Measurements from ENCODE around the gene PITRM1.

Gene PITRM1

DNA sequence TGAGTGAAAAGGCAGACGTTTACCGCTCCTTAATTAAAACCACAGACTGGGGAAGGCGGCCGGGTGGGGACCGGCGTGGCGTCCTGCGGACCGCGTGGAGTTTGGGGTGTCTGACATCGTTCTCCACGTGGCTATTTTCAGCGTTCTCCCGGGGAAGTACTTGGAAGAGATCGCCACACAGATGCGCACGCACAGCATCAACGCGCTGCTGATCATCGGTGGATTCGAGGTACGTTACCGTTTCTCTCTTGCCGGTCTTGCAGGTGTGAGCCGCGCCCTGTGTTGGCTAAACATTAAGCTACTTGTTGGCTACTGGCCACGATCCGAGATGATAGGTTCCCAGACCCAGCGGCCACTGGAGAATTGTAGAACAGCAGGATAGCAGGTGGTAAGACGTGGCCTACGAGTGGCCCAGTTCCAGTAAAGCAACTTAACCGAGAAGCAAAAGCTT lies 53.9 kb downstream of the PITRM1 start:
- Histone ChIP-seq H2BK12ac (ENCODE audit: low read length in 2 of 2) (no peak overlapping the region), H4K8ac (ENCODE audit: low read length) (no peak overlapping the region), H3K23ac (ENCODE audit: low read length in 2 of 2) (no peak overlapping the region), H3K9me3 (ENCODE audit: control insufficient read depth, low read length) (no peaks in the 10 kb centered on the region), H3K27me3 (ENCODE audit: control insufficient read depth in 1 of 2, insufficient read depth in 1 of 2, low read length in 2 of 2) (no peaks in the 10 kb centered on the region), H3K4ac (ENCODE audit: low read depth in 1 of 2, low read length in 2 of 2) (no peak overlapping the region), H2AK5ac (ENCODE audit: low read length, severe bottlenecking) (no peak overlapping the region), H3K4me3 (ENCODE audit: insufficient read depth in 1 of 2, low read depth in 1 of 2, low read length in 2 of 2) (no peak overlapping the region), H3K4me1 (ENCODE audit: control insufficient read depth, insufficient read depth, low read depth, low read length) (no peaks in the 10 kb centered on the region), H3K4me2 (ENCODE audit: low read length, poor library complexity, severe bottlenecking) (no peak overlapping the region), H2AFZ (ENCODE audit: low read depth, low read length) (no peak overlapping the region), H2BK120ac (ENCODE audit: low read depth, low read length) (no peak overlapping the region), H2BK5ac (ENCODE audit: low read depth, low read length, poor library complexity, severe bottlenecking) (no peak overlapping the region), H3K14ac (ENCODE audit: low read length in 2 of 2) (no peak overlapping the region), H3K9ac (ENCODE audit: low read length) (no peak overlapping the region), H2BK15ac (ENCODE audit: low read depth, poor library complexity, severe bottlenecking) (no peak overlapping the region), H3K18ac (ENCODE audit: low read depth in 1 of 2, low read length in 2 of 2) (no peak overlapping the region), H3K36me3 (ENCODE audit: control insufficient read depth in 1 of 2, insufficient read depth in 2 of 2, low read depth in 1 of 2, low read length in 2 of 2) (peaks cover 57 to 74% of the 10 kb centered on the region in 2 experiments), H4K91ac (ENCODE audit: low read length) (no peak overlapping the region), H3K27ac (ENCODE audit: low read length, poor library complexity, severe bottlenecking) (no peak overlapping the region), H3K79me1 (replicated peaks; ENCODE audit: low read length, poor library complexity, severe bottlenecking) (peaks cover 26% of the 10 kb centered on the region)
- 98% methylated on average over 30 of the region's 32 CpGs for WGBS
- no peak for DNase-seq

DNA sequence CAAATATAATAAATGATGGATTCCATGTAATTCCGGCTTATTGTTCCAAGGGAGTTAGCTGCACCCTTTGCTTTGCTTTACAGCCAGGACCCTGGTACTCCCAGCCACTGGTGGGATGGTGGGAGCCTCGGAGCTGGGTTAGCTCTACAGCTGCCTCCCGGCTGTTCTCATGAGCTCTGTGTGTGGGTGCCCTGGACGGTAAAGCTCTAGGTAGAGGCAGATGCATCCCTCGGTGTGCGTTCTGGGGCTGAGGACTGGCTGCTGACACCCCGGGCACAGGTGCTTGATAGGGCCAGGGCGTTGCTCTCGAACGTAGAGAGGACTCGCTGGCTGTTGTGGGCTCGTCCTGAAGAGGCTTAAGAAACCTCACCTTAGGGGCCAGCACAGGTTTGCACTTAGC lies 55.1 kb downstream of the PITRM1 start:
- Histone ChIP-seq H3K4me1 (ENCODE audit: control insufficient read depth, insufficient read depth, low read depth, low read length) (peaks cover 5% of the 10 kb centered on the region), H3K36me3 (ENCODE audit: control insufficient read depth in 1 of 2, insufficient read depth in 2 of 2, low read depth in 1 of 2, low read length in 2 of 2) (peaks cover 58 to 74% of the 10 kb centered on the region in 2 experiments), H2BK15ac (ENCODE audit: low read depth, poor library complexity, severe bottlenecking) (no peak overlapping the region), H2BK120ac (ENCODE audit: low read depth, low read length) (no peak overlapping the region), H4K8ac (ENCODE audit: low read length) (no peak overlapping the region), H4K91ac (ENCODE audit: low read length) (no peak overlapping the region), H2BK12ac (ENCODE audit: low read length in 2 of 2) (no peak overlapping the region), H3K27me3 (ENCODE audit: control insufficient read depth in 1 of 2, insufficient read depth in 1 of 2, low read length in 2 of 2) (no peaks in the 10 kb centered on the region), H2AK5ac (ENCODE audit: low read length, severe bottlenecking) (no peak overlapping the region), H3K9ac (ENCODE audit: low read length) (no peak overlapping the region), H3K18ac (ENCODE audit: low read depth in 1 of 2, low read length in 2 of 2) (no peak overlapping the region), H3K14ac (ENCODE audit: low read length in 2 of 2) (no peak overlapping the region), H2AFZ (ENCODE audit: low read depth, low read length) (no peak overlapping the region), H3K23ac (ENCODE audit: low read length in 2 of 2) (no peak overlapping the region), H2BK5ac (ENCODE audit: low read depth, low read length, poor library complexity, severe bottlenecking) (no peak overlapping the region), H3K27ac (ENCODE audit: low read length, poor library complexity, severe bottlenecking) (no peak overlapping the region), H3K9me3 (ENCODE audit: control insufficient read depth, low read length) (no peaks in the 10 kb centered on the region), H3K4ac (ENCODE audit: low read depth in 1 of 2, low read length in 2 of 2) (no peak overlapping the region), H3K79me1 (replicated peaks; ENCODE audit: low read length, poor library complexity, severe bottlenecking) (peaks cover 30% of the 10 kb centered on the region), H3K4me3 (ENCODE audit: insufficient read depth in 1 of 2, low read depth in 1 of 2, low read length in 2 of 2) (no peak overlapping the region), H3K4me2 (ENCODE audit: low read length, poor library complexity, severe bottlenecking) (no peak overlapping the region)
- DNase-seq, result no peak
- 96% methylated on average over 12 of the region's 12 CpGs for WGBS

DNA sequence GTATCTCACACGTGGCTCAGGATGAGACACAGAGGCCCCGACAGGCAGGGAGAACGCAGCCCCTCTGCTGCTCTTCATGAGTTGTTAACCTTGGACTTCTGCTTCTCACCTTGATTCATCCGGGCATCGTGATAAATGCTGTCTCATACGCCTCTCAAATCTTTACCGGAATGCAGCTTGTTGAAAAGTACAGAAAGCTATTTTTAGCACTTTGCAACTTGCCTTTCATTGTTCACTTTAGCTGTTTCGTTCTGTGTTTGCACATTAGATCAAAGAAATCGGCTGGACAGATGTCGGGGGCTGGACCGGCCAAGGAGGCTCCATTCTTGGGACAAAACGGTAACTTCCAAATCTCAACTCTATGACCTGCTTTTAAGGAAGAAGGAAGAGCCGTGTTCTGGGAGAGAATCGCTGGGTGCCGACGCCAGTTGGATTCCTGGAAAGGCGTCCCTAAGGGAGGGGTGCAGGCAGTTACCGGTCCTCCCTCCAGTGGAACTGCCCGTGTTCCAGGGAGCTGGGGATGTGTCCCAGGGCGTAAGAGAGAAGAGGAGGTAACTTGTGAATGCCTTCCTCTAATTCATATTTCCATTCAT lies 56.0 kb downstream of the PITRM1 start:
- no peak overlapping the region for H3K9ac ChIP-seq (ENCODE audit: low read length)
- H3K23ac ChIP-seq (ENCODE audit: low read length in 2 of 2), result no peak overlapping the region
- H3K9me3 ChIP-seq (ENCODE audit: control insufficient read depth, low read length), result no peaks in the 10 kb centered on the region
- no peak overlapping the region for H3K4ac ChIP-seq (ENCODE audit: low read depth in 1 of 2, low read length in 2 of 2)
- no peaks in the 10 kb centered on the region for H3K27me3 ChIP-seq (ENCODE audit: control insufficient read depth in 1 of 2, insufficient read depth in 1 of 2, low read length in 2 of 2)
- no peak overlapping the region for H3K27ac ChIP-seq (ENCODE audit: low read length, poor library complexity, severe bottlenecking)
- H2BK120ac ChIP-seq (ENCODE audit: low read depth, low read length), result no peak overlapping the region
- peaks cover 59 to 71% of the 10 kb centered on the region in 2 experiments for H3K36me3 ChIP-seq (ENCODE audit: control insufficient read depth in 1 of 2, insufficient read depth in 2 of 2, low read depth in 1 of 2, low read length in 2 of 2)
- WGBS, result 98% methylated on average over 18 of the region's 20 CpGs
- H2BK5ac ChIP-seq (ENCODE audit: low read depth, low read length, poor library complexity, severe bottlenecking), result no peak overlapping the region
- H2BK12ac ChIP-seq (ENCODE audit: low read length in 2 of 2), result no peak overlapping the region
- no peak overlapping the region for H2BK15ac ChIP-seq (ENCODE audit: low read depth, poor library complexity, severe bottlenecking)
- no peak overlapping the region for H4K91ac ChIP-seq (ENCODE audit: low read length)
- no peak overlapping the region for H4K8ac ChIP-seq (ENCODE audit: low read length)
- no peak overlapping the region for H3K18ac ChIP-seq (ENCODE audit: low read depth in 1 of 2, low read length in 2 of 2)
- H3K4me1 ChIP-seq (ENCODE audit: control insufficient read depth, insufficient read depth, low read depth, low read length), result peaks cover 12% of the 10 kb centered on the region
- H3K4me3 ChIP-seq (ENCODE audit: insufficient read depth in 1 of 2, low read depth in 1 of 2, low read length in 2 of 2), result no peak overlapping the region
- no peak overlapping the region for H2AK5ac ChIP-seq (ENCODE audit: low read length, severe bottlenecking)
- H2AFZ ChIP-seq (ENCODE audit: low read depth, low read length), result no peak overlapping the region
- no peak for DNase-seq
- peaks cover 30% of the 10 kb centered on the region for H3K79me1 ChIP-seq (replicated peaks; ENCODE audit: low read length, poor library complexity, severe bottlenecking)
- no peak overlapping the region for H3K14ac ChIP-seq (ENCODE audit: low read length in 2 of 2)
- no peak overlapping the region for H3K4me2 ChIP-seq (ENCODE audit: low read length, poor library complexity, severe bottlenecking)

- Histone ChIP-seq H3K79me1 (replicated peaks; ENCODE audit: low read length, poor library complexity, severe bottlenecking) (peaks cover 27% of the 10 kb centered on the region), H2BK5ac (ENCODE audit: low read depth, low read length, poor library complexity, severe bottlenecking) (no peak overlapping the region), H3K4ac (ENCODE audit: low read depth in 1 of 2, low read length in 2 of 2) (no peak overlapping the region), H3K9me3 (ENCODE audit: control insufficient read depth, low read length) (no peaks in the 10 kb centered on the region), H3K27ac (ENCODE audit: low read length, poor library complexity, severe bottlenecking) (no peak overlapping the region), H3K9ac (ENCODE audit: low read length) (no peak overlapping the region), H3K23ac (ENCODE audit: low read length in 2 of 2) (no peak overlapping the region), H3K4me3 (ENCODE audit: insufficient read depth in 1 of 2, low read depth in 1 of 2, low read length in 2 of 2) (no peak overlapping the region), H3K4me2 (ENCODE audit: low read length, poor library complexity, severe bottlenecking) (no peak overlapping the region), H2AFZ (ENCODE audit: low read depth, low read length) (no peak overlapping the region), H2AK5ac (ENCODE audit: low read length, severe bottlenecking) (no peak overlapping the region), H3K18ac (ENCODE audit: low read depth in 1 of 2, low read length in 2 of 2) (no peak overlapping the region), H3K36me3 (ENCODE audit: control insufficient read depth in 1 of 2, insufficient read depth in 2 of 2, low read depth in 1 of 2, low read length in 2 of 2) (peaks cover 59 to 72% of the 10 kb centered on the region in 2 experiments), H4K8ac (ENCODE audit: low read length) (no peak overlapping the region), H3K14ac (ENCODE audit: low read length in 2 of 2) (no peak overlapping the region), H2BK120ac (ENCODE audit: low read depth, low read length) (no peak overlapping the region), H4K91ac (ENCODE audit: low read length) (no peak overlapping the region), H3K4me1 (ENCODE audit: control insufficient read depth, insufficient read depth, low read depth, low read length) (peaks cover 19% of the 10 kb centered on the region), H3K27me3 (ENCODE audit: control insufficient read depth in 1 of 2, insufficient read depth in 1 of 2, low read length in 2 of 2) (no peaks in the 10 kb centered on the region), H2BK12ac (ENCODE audit: low read length in 2 of 2) (no peak overlapping the region), H2BK15ac (ENCODE audit: low read depth, poor library complexity, severe bottlenecking) (no peak overlapping the region)
- DNase-seq, result no peak
- WGBS, result 95% methylated on average over 3 of the region's 8 CpGs
These were observed 56.9 kb downstream of the PITRM1 start for GRCh38 chr10:3115685-3116084.
